GM13977 (cell line): ENCODE data around the gene KCNAB1.
A peak's percentile ranks its signal among the peaks of the same experiment; 100 is the strongest.

Experiments used
- DNase-seq: peaks from one replicate; pipeline ENCODE4 v3.0.0; 2012; ENCODE audit warnings: low spot score
- CTCF ChIP-seq: IDR thresholded peaks from 2 replicates; pipeline ENCODE4 v1.5.1; 2012; ENCODE audit warnings: mild to moderate bottlenecking, control low read depth; ENCODE audit not compliant: insufficient read depth; ENCODE audit errors: extremely low read depth, missing control alignments
- in situ Hi-C: fragments of 300-500 bp; cut with MboI; formaldehyde crosslinking; loops from one replicate; pipeline ENCODE4 v1.12.0; 2022; ENCODE audit warnings: low sequenced_read_pairs, low pct_unique_long_range_greater_than_20kb, mixed read lengths, inconsistent platforms; ENCODE audit not compliant: unreplicated experiment

The KCNAB1 gene

GRCh38 chr3:156551261-156551660 lies 430.9 kb downstream of the KCNAB1 start:
- DNase-seq: no peak
- in situ Hi-C loops: loop anchor here (10.0 kb wide), 1 partner anchor 114 kb away; no protein-coding TSS in a partner anchor
- TF ChIP-seq CTCF: no peak

- TF ChIP-seq CTCF: no peak
- in situ Hi-C loops: loop anchor here (10.0 kb wide), 1 partner anchor 113 kb away; no protein-coding TSS in a partner anchor
- DNase-seq: no peak
Observed at GRCh38 chr3:156551746-156552145, 431.4 kb downstream of the KCNAB1 start.

- in situ Hi-C loops: loop anchor here (10.0 kb wide), 1 partner anchor 112 kb away; no protein-coding TSS in a partner anchor
Observed at GRCh38 chr3:156552973-156553372, 432.6 kb downstream of the KCNAB1 start.

GRCh38 chr3:156553705-156554356 lies 433.5 kb downstream of the KCNAB1 start:
- in situ Hi-C loops: loop anchor here (10.0 kb wide), 1 partner anchor 111 kb away; no protein-coding TSS in a partner anchor
- DNase-seq: no peak
- no peak for TF ChIP-seq CTCF

More at GRCh38 chr3:156552973-156553372, 432.6 kb downstream of the KCNAB1 start:
- no peak for DNase-seq
- no peak for TF ChIP-seq CTCF

GRCh38 chr3:156554515-156554841 lies 434.1 kb downstream of the KCNAB1 start:
- in situ Hi-C loops: loop anchor here (10.0 kb wide), 1 partner anchor 110 kb away; no protein-coding TSS in a partner anchor
- TF ChIP-seq CTCF: no peak
- peak; percentile 12 for DNase-seq

- in situ Hi-C loops: loop anchor here (10.0 kb wide), 1 partner anchor 110 kb away; no protein-coding TSS in a partner anchor
- no peak for TF ChIP-seq CTCF
- peak; percentile 91 for DNase-seq
Observed at GRCh38 chr3:156554842-156555687, 434.7 kb downstream of the KCNAB1 start, which contains the start of gene SSR3. Gene SSR3 (minus strand): TSS chr3:156555117. CDS start chr3:156555089, 28 bp downstream.
